CD4-positive, alpha-beta T cell treated with Interleukin-21 for 1 hour (primary cell): ENCODE measurements around the gene TIMM8B.
"Not testable (repeated sequence)": the region's sequence is repeated elsewhere in the genome, so short reads cannot be mapped to it uniquely, and the experiment has no call there.

Source experiments
- DNase-seq: peaks from one replicate; pipeline ENCODE4 v3.0.0-alpha.2; 2020

The TIMM8B gene, protein sequence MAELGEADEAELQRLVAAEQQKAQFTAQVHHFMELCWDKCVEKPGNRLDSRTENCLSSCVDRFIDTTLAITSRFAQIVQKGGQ

DNA sequence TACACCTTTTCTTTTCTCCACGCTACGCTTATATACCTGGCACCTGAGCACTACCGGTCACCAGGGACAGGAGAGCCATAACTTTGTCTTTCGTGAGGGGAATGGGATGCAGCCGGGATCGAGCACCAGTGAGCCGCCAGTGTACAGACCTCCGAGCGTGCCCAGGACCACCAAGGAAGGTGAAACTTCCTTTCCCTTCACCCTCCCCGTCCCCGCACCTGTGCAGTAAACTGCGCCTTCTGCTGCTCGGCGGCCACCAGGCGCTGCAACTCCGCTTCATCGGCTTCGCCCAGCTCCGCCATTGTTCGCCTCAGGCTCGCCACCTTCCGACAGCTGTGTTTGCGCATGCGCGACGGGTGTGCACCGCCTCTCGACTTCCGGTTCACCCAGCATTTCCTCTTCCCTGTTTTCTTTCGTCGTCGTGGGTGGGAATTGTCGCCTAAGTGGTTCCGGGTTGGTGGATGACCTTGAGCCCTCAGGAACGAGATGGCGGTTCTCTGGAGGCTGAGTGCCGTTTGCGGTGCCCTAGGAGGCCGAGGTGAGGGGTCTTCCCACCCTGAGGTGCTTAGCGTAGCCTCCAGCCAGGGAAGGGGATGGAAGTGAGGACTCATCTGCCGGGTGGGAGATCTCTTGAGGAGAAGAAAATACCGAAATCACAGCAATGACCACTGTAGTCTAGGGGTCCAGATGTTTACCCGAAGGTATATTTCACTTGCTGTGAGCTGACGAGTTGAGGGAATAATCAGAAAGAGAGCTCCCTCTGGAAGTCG is at the start of gene TIMM8B, which contains the start of gene SDHD:
Gene TIMM8B (minus strand): TSS at position 335 of the 770 bp plus-strand sequence. CDS start 33 bp downstream, at position 302.
Gene SDHD (plus strand): TSS at position 452 of the 770 bp plus-strand sequence. CDS start 35 bp downstream, at position 487.
- DNase-seq: peak; percentile 98

DNA sequence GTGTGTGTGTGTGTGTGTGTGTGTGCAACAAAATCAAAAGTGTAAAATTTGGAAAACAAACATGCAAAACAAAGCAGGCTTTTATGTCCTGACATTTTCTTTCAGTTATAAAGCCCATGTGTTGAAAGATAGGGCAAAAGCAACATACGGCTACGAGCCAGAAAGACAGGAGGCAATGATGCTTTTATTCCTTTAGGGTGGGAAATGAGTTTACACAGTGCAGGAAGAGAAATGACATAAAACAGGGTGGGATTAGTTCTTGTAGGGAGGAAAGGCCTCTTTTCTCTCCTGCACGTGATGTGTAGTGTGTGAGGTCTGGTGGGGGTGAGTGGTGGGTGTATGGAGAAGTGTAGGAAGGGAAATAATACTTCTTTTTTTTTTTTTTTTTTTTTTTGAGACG is 47.9 kb upstream of the TIMM8B start:
- no peak for DNase-seq

- DNase-seq: no peak
Observed at GRCh38 chr11:112132737-112133136, 46.2 kb upstream of the TIMM8B start.

DNA sequence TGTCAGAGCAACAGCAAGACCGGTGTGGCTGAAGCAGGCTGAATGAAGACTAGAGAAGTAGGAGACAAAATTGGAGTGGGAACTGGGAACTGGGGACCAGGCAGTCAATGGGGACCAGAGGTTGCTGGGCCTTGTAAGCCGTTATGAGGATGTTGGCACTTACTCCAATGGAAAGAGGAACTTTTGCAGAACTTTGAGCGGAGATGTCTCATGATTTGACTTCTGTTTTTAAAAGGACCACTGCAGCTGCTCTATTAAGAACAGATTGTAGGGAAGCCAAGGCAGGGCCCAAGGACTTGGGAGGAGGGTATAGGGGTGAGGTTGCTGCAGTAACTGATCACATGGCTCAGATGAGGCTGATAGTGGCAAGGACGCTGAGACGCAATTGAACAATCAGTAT is 43.1 kb upstream of the TIMM8B start:
- DNase-seq: no peak

DNA sequence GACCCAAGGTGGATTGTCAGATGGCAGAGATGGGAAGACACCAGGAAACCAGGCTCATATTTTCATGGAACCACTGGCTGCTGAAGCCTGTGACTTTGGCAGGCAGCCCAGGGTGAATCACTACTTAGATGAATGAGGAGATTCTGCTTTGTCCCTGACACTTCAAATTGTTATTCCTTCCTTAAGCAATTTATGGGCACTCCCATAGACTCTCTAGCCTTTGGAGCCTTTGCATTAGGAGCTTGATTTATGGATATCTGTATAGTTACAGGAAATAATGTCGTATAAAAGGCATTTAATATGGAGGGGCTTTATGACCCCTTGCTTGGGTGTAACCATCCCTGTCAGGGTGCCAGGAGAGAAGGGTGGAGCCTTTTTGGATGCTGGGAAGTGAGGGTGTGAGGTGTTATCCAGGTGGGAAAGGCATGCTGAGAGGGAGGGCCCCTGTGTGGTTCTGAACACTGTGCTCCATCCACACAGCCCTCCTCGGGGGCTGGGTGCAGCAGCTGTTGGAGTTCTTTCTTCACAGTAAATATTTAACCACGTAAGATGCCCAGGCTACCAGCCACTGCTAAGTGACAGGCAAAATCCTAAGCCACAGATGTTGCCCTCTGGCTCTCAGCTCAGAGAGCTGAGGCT is 42.0 kb upstream of the TIMM8B start:
- DNase-seq: no peak

DNA sequence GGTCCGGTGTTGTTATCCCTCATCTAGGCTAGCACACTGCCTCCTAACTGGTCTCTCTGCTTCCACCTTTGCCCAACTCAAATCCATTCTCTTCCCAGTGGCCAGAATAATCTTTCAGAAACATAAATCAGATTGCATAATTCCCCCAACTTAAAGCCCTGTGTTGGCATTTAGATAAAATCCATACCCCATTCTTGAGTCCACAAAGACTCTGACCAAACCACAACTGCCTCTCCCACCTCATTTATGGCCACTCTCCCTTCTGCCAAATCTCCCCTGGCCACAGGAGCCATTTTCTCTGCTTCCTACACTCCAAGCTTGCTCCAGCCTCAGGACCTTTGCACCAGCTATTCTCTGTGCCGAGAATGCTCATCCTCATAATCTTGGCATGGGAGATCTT is 40.5 kb upstream of the TIMM8B start:
- DNase-seq: no peak

DNA sequence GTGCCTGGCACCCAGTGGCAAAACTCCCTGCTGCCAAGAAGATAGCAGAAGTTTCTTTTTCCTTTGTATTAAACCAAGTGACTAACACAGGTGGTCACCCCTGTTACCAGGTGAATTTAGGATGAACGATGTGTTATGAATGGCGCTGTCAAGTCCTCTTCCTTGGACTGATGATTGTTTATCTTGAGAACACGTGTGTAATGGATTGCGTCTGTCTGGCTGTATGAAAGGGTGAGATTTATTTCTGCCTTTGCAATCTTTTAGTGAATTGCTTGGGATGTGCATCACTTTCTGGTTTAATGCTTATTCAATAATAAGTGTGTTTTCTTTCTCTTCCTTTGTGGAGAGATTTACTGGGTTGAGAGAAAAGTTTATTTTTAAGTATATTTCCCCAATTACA is 36.6 kb upstream of the TIMM8B start:
- DNase-seq: no peak

DNA sequence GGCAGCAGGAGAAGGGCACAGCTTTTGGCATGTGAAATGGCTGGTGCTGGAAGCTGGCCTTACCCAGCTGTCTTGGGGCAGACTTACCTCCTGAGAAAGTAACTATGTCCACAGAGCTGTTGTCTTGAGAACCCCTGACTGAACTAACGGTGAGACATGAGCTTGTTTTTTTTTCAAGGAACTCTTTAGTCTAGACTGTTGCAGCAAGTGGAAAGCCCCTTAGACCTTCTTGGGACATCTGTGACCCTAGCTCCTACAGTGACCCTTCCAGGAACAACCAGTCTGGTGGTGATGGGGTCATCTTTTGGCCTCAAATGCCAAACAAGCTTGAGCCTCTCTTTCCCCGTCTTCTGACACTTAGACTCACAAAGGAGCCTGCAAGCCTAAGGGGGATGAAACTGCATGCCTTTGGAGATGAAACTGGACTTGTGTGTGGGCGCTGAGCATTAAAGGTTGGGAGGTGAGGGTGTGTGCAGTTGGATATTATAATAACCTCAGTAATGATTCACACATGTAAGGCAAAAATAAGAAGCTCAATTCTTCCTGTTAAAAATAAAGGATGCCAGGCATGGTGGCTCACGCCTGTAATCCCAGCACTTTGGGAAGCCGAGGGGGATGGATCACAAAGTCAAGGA is 35.5 kb upstream of the TIMM8B start:
- DNase-seq: no peak

- no peak for DNase-seq
Observed at GRCh38 chr11:112118176-112118575, 31.6 kb upstream of the TIMM8B start.

- no peak for DNase-seq
Observed at GRCh38 chr11:112115386-112115785, 28.8 kb upstream of the TIMM8B start.

DNA sequence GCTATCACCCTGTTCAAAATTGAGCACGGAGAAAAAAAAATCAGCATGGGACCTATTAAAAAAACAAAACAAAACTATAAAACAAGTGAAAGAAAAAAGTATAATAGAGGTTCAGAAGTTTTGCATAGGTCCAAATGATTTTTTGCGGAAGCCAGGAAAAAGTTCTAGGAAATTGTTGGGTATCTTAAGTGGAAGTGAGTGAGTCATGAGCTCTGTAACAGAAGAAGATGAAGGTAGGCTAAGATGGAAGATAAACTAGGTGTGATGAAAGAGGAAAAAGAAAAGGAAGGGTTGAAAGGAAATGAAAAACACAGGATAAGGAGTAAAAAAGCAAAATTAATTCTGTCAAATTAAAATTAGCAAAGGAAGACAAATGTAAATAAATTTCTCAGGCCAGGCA is 27.9 kb upstream of the TIMM8B start:
- no peak for DNase-seq

GRCh38 chr11:112113539-112114457 is 27.2 kb upstream of the TIMM8B start:
- peak; percentile 50 for DNase-seq

GRCh38 chr11:112106070-112106469 is 19.5 kb upstream of the TIMM8B start:
- no peak for DNase-seq

DNA sequence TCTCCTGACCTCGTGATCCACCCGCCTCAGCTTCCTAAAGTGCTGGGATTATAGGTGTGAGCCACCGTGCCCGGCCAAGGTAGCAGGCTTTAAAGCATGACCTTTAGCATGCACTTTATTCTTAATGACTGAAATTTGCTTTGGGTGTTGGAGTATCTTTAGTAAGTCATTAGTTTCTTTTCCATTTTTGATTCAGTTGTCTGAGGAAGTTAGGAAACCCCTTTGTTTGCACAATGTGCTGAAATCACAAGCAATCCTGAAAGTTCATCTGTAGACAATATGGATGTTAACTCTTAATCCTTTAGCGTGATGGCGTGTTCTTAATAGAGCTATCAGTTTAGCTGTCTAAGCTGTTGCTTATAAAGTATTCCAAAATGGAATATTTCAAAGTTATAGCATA is 16.9 kb upstream of the TIMM8B start:
- DNase-seq: no peak

DNA sequence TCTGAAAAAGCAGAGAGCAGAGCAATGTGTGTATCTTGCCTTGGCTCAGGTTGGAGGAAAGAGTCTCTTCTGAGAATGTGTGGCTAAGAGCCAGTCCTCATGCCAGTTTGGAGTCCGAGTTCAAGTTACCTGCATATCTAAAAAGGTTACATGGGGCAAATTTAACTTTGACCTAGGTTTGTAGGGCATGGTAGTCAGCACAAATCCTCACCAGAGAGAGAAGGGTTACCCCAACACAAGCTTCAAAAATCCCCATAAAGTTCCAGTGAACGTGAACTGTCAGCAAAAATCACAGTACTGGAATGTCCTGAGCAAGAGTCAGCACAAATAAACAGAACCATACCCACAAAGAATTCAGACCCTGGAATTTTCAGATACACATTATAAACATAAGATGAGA is 13.9 kb upstream of the TIMM8B start:
- DNase-seq: no peak

GRCh38 chr11:112097734-112098528 is 11.4 kb upstream of the TIMM8B start:
- no peak for DNase-seq

GRCh38 chr11:112096194-112096593 is 9.6 kb upstream of the TIMM8B start:
- no peak for DNase-seq

GRCh38 chr11:112095302-112095701 is 8.7 kb upstream of the TIMM8B start:
- DNase-seq: not testable (repeated sequence)

DNA sequence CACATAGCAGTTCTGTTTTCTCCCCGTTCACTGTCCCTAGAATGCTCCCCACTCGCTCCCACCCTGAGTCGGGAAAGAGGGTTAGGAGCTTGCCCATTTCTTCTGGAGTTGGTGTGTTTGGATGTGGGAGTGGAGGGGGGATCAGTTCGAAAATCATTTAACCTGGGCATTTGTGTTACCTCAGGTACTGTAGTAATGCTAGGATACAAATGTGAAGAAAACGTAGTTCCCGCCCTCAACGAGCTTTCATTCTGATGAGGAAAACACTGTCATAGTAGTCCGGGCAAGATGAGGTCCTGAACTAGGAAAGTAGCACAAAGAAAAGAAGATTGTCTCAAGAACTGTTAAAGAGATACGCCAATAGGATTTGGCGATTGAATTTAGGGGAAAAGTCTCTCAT is 656 bp upstream of the TIMM8B start:
- DNase-seq: no peak

- DNase-seq: no peak
Observed at GRCh38 chr11:112085822-112086421, 634 bp downstream of the TIMM8B start.

DNA sequence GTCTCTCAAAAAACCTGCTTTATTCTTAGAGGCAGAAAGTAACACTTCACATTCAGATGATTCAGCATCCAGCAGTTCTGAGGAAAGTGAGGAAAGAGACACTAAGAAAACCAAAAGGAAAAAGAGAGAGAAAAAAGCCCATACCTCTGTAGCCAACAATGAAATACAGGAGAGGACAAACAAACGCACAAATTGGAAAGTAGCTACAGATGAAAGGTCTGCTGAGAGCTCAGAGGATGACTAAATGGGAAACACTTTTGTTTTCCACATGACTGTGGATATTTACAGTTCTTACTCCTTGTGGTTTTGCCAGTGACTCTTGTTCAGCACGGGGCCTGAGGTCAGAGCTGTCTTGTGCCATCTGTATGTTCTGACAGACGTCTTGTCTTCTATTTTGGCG is 3.8 kb downstream of the TIMM8B start:
- DNase-seq: no peak
